ENCODE data around the gene FIS1.

The FIS1 gene

GRCh38 chr7:101238226-101239182 is 6.4 kb downstream of the FIS1 start:
- no peak overlapping the region for H3K27ac ChIP-seq
- no peak for TF ChIP-seq ZFX (IDR thresholded peaks at IDR 0.05)
- no peak for TF ChIP-seq CTCF (conservative IDR thresholded peaks at IDR 0.05)

GRCh38 chr7:101237206-101238067 is 7.4 kb downstream of the FIS1 start, which contains the start of gene CLDN15:
Gene CLDN15, minus strand, starts transcription at chr7:101237802. Its CDS starts 221 bp downstream, at chr7:101237581.
- no peak for TF ChIP-seq ZFX (IDR thresholded peaks at IDR 0.05)
- H3K27ac ChIP-seq, result no peak within 1 kb of the TSS

- no peak overlapping the region for H3K27ac ChIP-seq
- no peak for TF ChIP-seq ZFX (IDR thresholded peaks at IDR 0.05)
- no peak for TF ChIP-seq CTCF (conservative IDR thresholded peaks at IDR 0.05)
These were observed 8.5 kb downstream of the FIS1 start for GRCh38 chr7:101236292-101236835.

- TF ChIP-seq ZFX (IDR thresholded peaks at IDR 0.05) (no peak), CTCF (conservative IDR thresholded peaks at IDR 0.05) (no peak)
- H3K27ac ChIP-seq, result no peak overlapping the region
These were observed 9.4 kb downstream of the FIS1 start for GRCh38 chr7:101235522-101235921.

GRCh38 chr7:101235050-101235449 is 9.8 kb downstream of the FIS1 start:
- TF ChIP-seq ZFX (IDR thresholded peaks at IDR 0.05), result no peak
- no peak for TF ChIP-seq CTCF (conservative IDR thresholded peaks at IDR 0.05)
- no peak overlapping the region for H3K27ac ChIP-seq

- no peak for TF ChIP-seq CTCF (conservative IDR thresholded peaks at IDR 0.05)
- no peak for TF ChIP-seq ZFX (IDR thresholded peaks at IDR 0.05)
- no peak overlapping the region for H3K27ac ChIP-seq
These were observed 10.2 kb downstream of the FIS1 start for GRCh38 chr7:101234636-101235035.

GRCh38 chr7:101233907-101234547 is 10.9 kb downstream of the FIS1 start:
- no peak overlapping the region for H3K27ac ChIP-seq
- TF ChIP-seq CTCF (conservative IDR thresholded peaks at IDR 0.05), result no peak
- no peak for TF ChIP-seq ZFX (IDR thresholded peaks at IDR 0.05)
